Measurements from ENCODE around the gene TBL1XR1. TPM values are rescaled to one million over a fixed set of nuclear protein-coding genes. Genes with fewer than 3 reads are reported as not detected.

The TBL1XR1 gene
- total RNA-seq, 2 donors from 2014 or later, result 75.8 to 156 TPM

DNA sequence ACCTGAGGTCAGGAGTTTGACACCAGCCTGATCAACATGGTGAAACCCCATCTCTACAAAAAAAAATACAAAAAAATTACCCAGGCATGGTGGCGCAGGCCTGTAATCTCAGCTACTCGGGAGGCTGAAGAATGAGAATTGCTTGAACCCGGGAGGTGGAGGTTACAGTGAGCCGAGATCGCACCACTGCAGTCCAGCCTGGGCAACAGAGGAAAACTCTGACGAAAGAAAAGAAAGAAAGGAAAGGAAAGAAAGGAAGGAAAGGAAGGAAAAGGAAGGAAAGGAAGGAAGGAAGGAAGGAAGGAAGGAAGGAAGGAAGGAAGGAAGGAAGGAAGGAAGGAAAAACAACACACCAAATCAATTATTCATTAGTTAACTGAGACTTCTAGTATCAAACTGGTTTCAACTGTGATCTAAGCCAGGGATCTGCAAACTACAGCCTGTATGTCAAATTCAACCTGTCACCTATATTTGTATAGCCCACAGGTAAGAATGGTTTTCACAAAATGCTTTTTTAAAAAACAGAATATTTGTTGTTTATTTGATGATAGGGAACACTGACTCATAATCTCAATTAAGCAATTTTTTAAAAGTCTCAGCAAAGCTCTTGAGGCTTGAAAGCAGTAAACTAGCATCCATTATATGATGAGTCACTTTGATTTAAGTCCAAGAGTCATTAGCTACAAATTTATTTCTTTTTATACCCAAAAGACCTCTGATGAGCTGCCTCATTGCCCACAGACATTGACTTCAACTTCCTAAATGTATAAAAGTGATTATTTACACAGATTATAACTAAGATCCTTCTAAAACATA is 127.6 kb downstream of the TBL1XR1 start:
- Histone ChIP-seq H3K4me3 (no peak overlapping the region), H3K27me3 (replicated peaks; ENCODE audit: insufficient read depth) (no peaks in the 10 kb centered on the region), H3K9me3 (no peaks in the 10 kb centered on the region), H3K4me1 (replicated peaks) (peaks cover 4% of the 10 kb centered on the region), H3K27ac (no peak overlapping the region), H3K36me3 (no peaks in the 10 kb centered on the region)
- DNase-seq (ENCODE audit: low spot score), result no peak
- WGBS, result 98% methylated on average over 6 of the region's 6 CpGs
- TF ChIP-seq POLR2AphosphoS5 (IDR thresholded peaks at IDR 0.05), result no peak
- TF ChIP-seq POLR2A (IDR thresholded peaks at IDR 0.05), result no peak
- TF ChIP-seq, protein P1, sequence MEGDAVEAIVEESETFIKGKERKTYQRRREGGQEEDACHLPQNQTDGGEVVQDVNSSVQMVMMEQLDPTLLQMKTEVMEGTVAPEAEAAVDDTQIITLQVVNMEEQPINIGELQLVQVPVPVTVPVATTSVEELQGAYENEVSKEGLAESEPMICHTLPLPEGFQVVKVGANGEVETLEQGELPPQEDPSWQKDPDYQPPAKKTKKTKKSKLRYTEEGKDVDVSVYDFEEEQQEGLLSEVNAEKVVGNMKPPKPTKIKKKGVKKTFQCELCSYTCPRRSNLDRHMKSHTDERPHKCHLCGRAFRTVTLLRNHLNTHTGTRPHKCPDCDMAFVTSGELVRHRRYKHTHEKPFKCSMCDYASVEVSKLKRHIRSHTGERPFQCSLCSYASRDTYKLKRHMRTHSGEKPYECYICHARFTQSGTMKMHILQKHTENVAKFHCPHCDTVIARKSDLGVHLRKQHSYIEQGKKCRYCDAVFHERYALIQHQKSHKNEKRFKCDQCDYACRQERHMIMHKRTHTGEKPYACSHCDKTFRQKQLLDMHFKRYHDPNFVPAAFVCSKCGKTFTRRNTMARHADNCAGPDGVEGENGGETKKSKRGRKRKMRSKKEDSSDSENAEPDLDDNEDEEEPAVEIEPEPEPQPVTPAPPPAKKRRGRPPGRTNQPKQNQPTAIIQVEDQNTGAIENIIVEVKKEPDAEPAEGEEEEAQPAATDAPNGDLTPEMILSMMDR (IDR thresholded peaks at IDR 0.05), result no peak
- intact Hi-C loops (cut with DNase I), result no loop called here

DNA sequence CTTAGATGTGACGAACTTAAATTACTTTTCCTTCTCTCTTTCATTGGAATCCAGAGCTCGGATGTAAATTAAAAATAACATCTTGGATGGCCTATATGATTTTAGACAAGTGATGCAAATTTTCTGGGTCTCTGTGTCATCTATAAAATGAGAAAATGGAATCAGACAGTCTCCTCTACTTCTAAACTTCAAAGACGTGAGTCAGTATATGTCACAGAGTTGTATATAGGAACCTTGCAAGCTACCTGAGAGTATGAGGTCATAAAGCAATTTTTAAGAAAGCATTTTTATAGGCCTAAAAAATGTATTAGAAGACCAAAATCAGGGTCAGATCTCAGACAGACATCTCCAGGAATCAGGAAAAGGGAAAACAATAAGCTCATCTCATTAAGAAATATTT is 128.3 kb downstream of the TBL1XR1 start:
- 96% methylated on average over 3 of the region's 3 CpGs for WGBS
- Histone ChIP-seq H3K9me3 (no peaks in the 10 kb centered on the region), H3K36me3 (no peaks in the 10 kb centered on the region), H3K27ac (no peak overlapping the region), H3K4me1 (replicated peaks) (peaks cover 4% of the 10 kb centered on the region), H3K4me3 (no peak overlapping the region), H3K27me3 (replicated peaks; ENCODE audit: insufficient read depth) (no peaks in the 10 kb centered on the region)
- intact Hi-C loops (cut with DNase I), result no loop called here
- no peak for DNase-seq (ENCODE audit: low spot score)
- TF ChIP-seq POLR2AphosphoS5 (IDR thresholded peaks at IDR 0.05) (no peak), POLR2A (IDR thresholded peaks at IDR 0.05) (no peak)
- TF ChIP-seq, protein P1 (IDR thresholded peaks at IDR 0.05), result no peak

GRCh38 chr3:177066068-177066467 is 131.2 kb downstream of the TBL1XR1 start:
- TF ChIP-seq POLR2A (IDR thresholded peaks at IDR 0.05), result no peak
- TF ChIP-seq, protein P1 (IDR thresholded peaks at IDR 0.05), result no peak
- no peak for TF ChIP-seq POLR2AphosphoS5 (IDR thresholded peaks at IDR 0.05)
- Histone ChIP-seq H3K27me3 (replicated peaks; ENCODE audit: insufficient read depth) (no peaks in the 10 kb centered on the region), H3K9me3 (no peaks in the 10 kb centered on the region), H3K36me3 (no peaks in the 10 kb centered on the region), H3K27ac (no peak overlapping the region), H3K4me3 (no peak overlapping the region), H3K4me1 (replicated peaks) (peaks cover 4% of the 10 kb centered on the region)
- intact Hi-C loops (cut with DNase I), result no loop called here
- DNase-seq (ENCODE audit: low spot score), result no peak
- 94% methylated on average over 2 of the region's 2 CpGs for WGBS

GRCh38 chr3:177065285-177066033 is 131.8 kb downstream of the TBL1XR1 start:
- H3K27ac ChIP-seq, result no peak overlapping the region
- TF ChIP-seq, protein P1 (IDR thresholded peaks at IDR 0.05), result no peak
- no peak for TF ChIP-seq POLR2A (IDR thresholded peaks at IDR 0.05)
- TF ChIP-seq POLR2AphosphoS5 (IDR thresholded peaks at IDR 0.05), result no peak
- no peaks in the 10 kb centered on the region for H3K9me3 ChIP-seq
- H3K27me3 ChIP-seq (replicated peaks; ENCODE audit: insufficient read depth), result no peaks in the 10 kb centered on the region
- peaks cover 4% of the 10 kb centered on the region for H3K4me1 ChIP-seq (replicated peaks)
- intact Hi-C loops (cut with DNase I), result no loop called here
- H3K36me3 ChIP-seq, result no peaks in the 10 kb centered on the region
- 86% methylated on average over 3 of the region's 3 CpGs for WGBS
- H3K4me3 ChIP-seq, result no peak overlapping the region
- DNase-seq (ENCODE audit: low spot score), result no peak

All from prostate gland (tissue), 2 donors.